Peyer's patch (tissue), 4 donors: Measurements from ENCODE around the gene NALCN. TPM values are rescaled to one million over a fixed set of nuclear protein-coding genes. Genes with fewer than 3 reads are reported as not detected.
A peak's percentile ranks its signal among the peaks of the same experiment; 100 is the strongest.

Experiments
- DNase-seq, 3 donors: peaks; one replicate each; pipeline ENCODE4 v3.0.0-alpha.2; 2017 to 2019
- H3K27ac ChIP-seq, 4 donors: fragments of 200-600 bp; sonication (generic); one replicate each; pipeline ENCODE4 v1.5.1; 2016 to 2019
- H3K27me3 ChIP-seq, 2 donors: fragments of 200-600 bp; sonication (generic); one replicate each; pipeline ENCODE4 v1.5.1; 2019
- H3K36me3 ChIP-seq, 3 donors: fragments of 200-600 bp; sonication (generic); one replicate each; pipeline ENCODE4 v1.5.1; 2016 to 2019
- H3K4me1 ChIP-seq, 4 donors: fragments of 200-600 bp; sonication (generic); one replicate each; pipeline ENCODE4 v1.5.1; 2016 to 2019
- H3K4me3 ChIP-seq, 4 donors: fragments of 200-600 bp; sonication (generic); 1 replicate in 3 of 4; 2 replicates in 1 of 4; pipeline ENCODE4 v1.5.1; 2016 to 2019; ENCODE audit warnings: mild to moderate bottlenecking in 1 of 4
- H3K9me3 ChIP-seq, 4 donors: fragments of 200-600 bp; sonication (generic); one replicate each; pipeline ENCODE4 v1.5.1; 2016 to 2019; ENCODE audit warnings: mild to moderate bottlenecking in 1 of 4
- CTCF ChIP-seq, 6 experiments: fragments of 450-650 bp in 4 of 6; fragments of 200-600 bp in 2 of 6; sonication (generic) in 1 of 6; IDR thresholded peaks; one replicate each; pipeline ENCODE4 v1.5.1; 2017 to 2019; ENCODE audit warnings: antibody characterized with exemption in 6 of 6, mild to moderate bottlenecking in 3 of 6, moderate library complexity in 1 of 6
- POLR2A ChIP-seq, 2 donors: fragments of 450-650 bp; IDR thresholded peaks; one replicate each; pipeline ENCODE4 v1.5.1; 2017; ENCODE audit warnings: antibody characterized with exemption in 2 of 2, mild to moderate bottlenecking in 2 of 2, moderate library complexity in 2 of 2
- total RNA-seq, 4 donors: library from RNA; depleted of rRNA; stranded (reverse); fragments of >200 nt; gene quantifications; one replicate each; pipeline ENCODE4 v1.1.0, GENCODE V29; 2016

Gene NALCN
- total RNA-seq, 4 donors from 2014 or later: 0.13 to 0.18 TPM; not detected in 2

GRCh38 chr13:101149735-101150384 lies 266.4 kb downstream of the NALCN start:
- no peak for TF ChIP-seq CTCF (IDR thresholded peaks at IDR 0.05)
- TF ChIP-seq POLR2A (IDR thresholded peaks at IDR 0.05): no peak
- Histone ChIP-seq H3K4me3 (no peak overlapping the region), H3K27me3 (no peaks in the 10 kb centered on the region), H3K36me3 (no peaks in the 10 kb centered on the region), H3K27ac (no peak overlapping the region), H3K9me3 (no peaks in the 10 kb centered on the region), H3K4me1 (no peaks in the 10 kb centered on the region)
- no peak for DNase-seq

- H3K4me1 ChIP-seq: no peaks in the 10 kb centered on the region
- no peaks in the 10 kb centered on the region for H3K36me3 ChIP-seq
- no peak for DNase-seq
- no peaks in the 10 kb centered on the region for H3K27me3 ChIP-seq
- H3K9me3 ChIP-seq: no peaks in the 10 kb centered on the region
- no peak overlapping the region for H3K4me3 ChIP-seq
- H3K27ac ChIP-seq: no peak overlapping the region
- TF ChIP-seq POLR2A (IDR thresholded peaks at IDR 0.05): no peak
- no peak for TF ChIP-seq CTCF (IDR thresholded peaks at IDR 0.05)
Measured at GRCh38 chr13:101146101-101146898, 270.0 kb downstream of the NALCN start.

GRCh38 chr13:101144808-101145419 lies 271.4 kb downstream of the NALCN start:
- H3K27ac ChIP-seq: no peak overlapping the region

GRCh38 chr13:101140936-101141335 lies 275.4 kb downstream of the NALCN start:
- Histone ChIP-seq H3K27me3 (no peaks in the 10 kb centered on the region), H3K4me1 (no peaks in the 10 kb centered on the region), H3K4me3 (no peak overlapping the region), H3K27ac (no peak overlapping the region), H3K9me3 (no peaks in the 10 kb centered on the region), H3K36me3 (no peaks in the 10 kb centered on the region)
- no peak for DNase-seq
- TF ChIP-seq POLR2A (IDR thresholded peaks at IDR 0.05) (no peak), CTCF (IDR thresholded peaks at IDR 0.05) (no peak)

More at GRCh38 chr13:101144808-101145419, 271.4 kb downstream of the NALCN start:
- no peaks in the 10 kb centered on the region for H3K9me3 ChIP-seq
- H3K27me3 ChIP-seq: no peaks in the 10 kb centered on the region
- no peaks in the 10 kb centered on the region for H3K4me1 ChIP-seq
- H3K36me3 ChIP-seq: no peaks in the 10 kb centered on the region
- H3K4me3 ChIP-seq: no peak overlapping the region
- DNase-seq: no peak
- TF ChIP-seq CTCF (IDR thresholded peaks at IDR 0.05): peak in 5 of 6 experiments; percentile 35 to 69 (median 65)
- no peak for TF ChIP-seq POLR2A (IDR thresholded peaks at IDR 0.05)

- Histone ChIP-seq H3K9me3 (no peaks in the 10 kb centered on the region), H3K27ac (no peak overlapping the region), H3K36me3 (no peaks in the 10 kb centered on the region), H3K4me1 (no peaks in the 10 kb centered on the region), H3K27me3 (no peaks in the 10 kb centered on the region), H3K4me3 (no peak overlapping the region)
- TF ChIP-seq CTCF (IDR thresholded peaks at IDR 0.05): no peak
- no peak for TF ChIP-seq POLR2A (IDR thresholded peaks at IDR 0.05)
- no peak for DNase-seq
Measured at GRCh38 chr13:101140087-101140770, 276.1 kb downstream of the NALCN start.
